ENCODE measurements around the gene SERTM1.

SERTM1 gene

GRCh38 chr13:36673838-36674326 is at the start of gene SERTM1:
SERTM1 (plus strand) TSS chr13:36674020; CDS start chr13:36695079, 21,059 bp downstream.
- DNase-seq (ENCODE audit: low read depth), result no peak

GRCh38 chr13:36628377-36629056 is 45.3 kb upstream of the SERTM1 start:
- DNase-seq (ENCODE audit: low read depth), result no peak

- DNase-seq (ENCODE audit: low read depth), result no peak
Measured at GRCh38 chr13:36629057-36629385, 44.8 kb upstream of the SERTM1 start.

GRCh38 chr13:36630181-36630803 is 43.5 kb upstream of the SERTM1 start:
- DNase-seq (ENCODE audit: low read depth), result no peak

- DNase-seq (ENCODE audit: low read depth), result no peak
Measured at GRCh38 chr13:36639610-36640009, 34.2 kb upstream of the SERTM1 start.

- DNase-seq (ENCODE audit: low read depth), result no peak
Measured at GRCh38 chr13:36650611-36651010, 23.2 kb upstream of the SERTM1 start.

- DNase-seq (ENCODE audit: low read depth), result no peak
Measured at GRCh38 chr13:36665630-36666029, 8.2 kb upstream of the SERTM1 start.

GRCh38 chr13:36666477-36667229 is 7.2 kb upstream of the SERTM1 start:
- DNase-seq (ENCODE audit: low read depth), result no peak

- DNase-seq (ENCODE audit: low read depth), result no peak
Measured at GRCh38 chr13:36668316-36668715, 5.5 kb upstream of the SERTM1 start.

- no peak for DNase-seq (ENCODE audit: low read depth)
Measured at GRCh38 chr13:36673352-36673751, 468 bp upstream of the SERTM1 start.

GRCh38 chr13:36674337-36675212 is 755 bp downstream of the SERTM1 start:
- no peak for DNase-seq (ENCODE audit: low read depth)

- no peak for DNase-seq (ENCODE audit: low read depth)
Measured at GRCh38 chr13:36675213-36675536, 1.4 kb downstream of the SERTM1 start.

GRCh38 chr13:36680913-36681312 is 7.1 kb downstream of the SERTM1 start:
- no peak for DNase-seq (ENCODE audit: low read depth)

- DNase-seq (ENCODE audit: low read depth), result no peak
Measured at GRCh38 chr13:36681894-36682624, 8.2 kb downstream of the SERTM1 start.

- no peak for DNase-seq (ENCODE audit: low read depth)
Measured at GRCh38 chr13:36683701-36684100, 9.9 kb downstream of the SERTM1 start.

- DNase-seq (ENCODE audit: low read depth), result no peak
Measured at GRCh38 chr13:36685927-36686326, 12.1 kb downstream of the SERTM1 start.

- no peak for DNase-seq (ENCODE audit: low read depth)
Measured at GRCh38 chr13:36696410-36697010, 22.7 kb downstream of the SERTM1 start.

GRCh38 chr13:36700170-36700569 is 26.4 kb downstream of the SERTM1 start:
- no peak for DNase-seq (ENCODE audit: low read depth)

- DNase-seq (ENCODE audit: low read depth), result no peak
Measured at GRCh38 chr13:36706755-36707154, 32.9 kb downstream of the SERTM1 start.

- DNase-seq (ENCODE audit: low read depth), result no peak
Measured at GRCh38 chr13:36709136-36709890, 35.5 kb downstream of the SERTM1 start.

Data from activated T-cell treated with anti-CD3 and anti-CD28 coated beads for 48 hours (primary cell).